Loucy (cell line): ENCODE data around the gene OXER1.

ENCODE experiments used
- CTCF ChIP-seq: fragments of 200-600 bp; sonication (generic); conservative IDR thresholded peaks from 2 replicates; pipeline ENCODE4 v1.5.1; 2014; ENCODE audit warnings: mild to moderate bottlenecking, antibody characterized with exemption, low read length
- EZH2phosphoT487 ChIP-seq: fragments of 200-600 bp; IDR thresholded peaks from 2 replicates; pipeline ENCODE4 v1.6.1; 2018; ENCODE audit warnings: antibody characterized with exemption, mild to moderate bottlenecking, moderate library complexity, borderline replicate concordance

GRCh38 chr2:42754776-42755140, 9.2 kb downstream of the OXER1 start:
- no peak for TF ChIP-seq EZH2phosphoT487
- no peak for TF ChIP-seq CTCF
